Thoracic aorta (tissue), 2 donors: ENCODE measurements around the gene PTPRN2. TPM values are rescaled to one million over a fixed set of nuclear protein-coding genes. Genes with fewer than 3 reads are reported as not detected.

Experiments used
- ATAC-seq: fragments of 150-250 bp; one replicate; pipeline ENCODE4 v1.8.0; 2017; ENCODE audit warnings: low read depth; ENCODE audit not compliant: insufficient number of reproducible peaks, low FRiP score
- DNase-seq: peaks from one replicate; pipeline ENCODE4 v3.0.0-alpha.2; 2020; ENCODE audit warnings: low spot score
- H3K27ac ChIP-seq, 2 donors: fragments of 200-600 bp; sonication (generic); 1 replicate in 1 of 2; 2 replicates in 1 of 2; pipeline ENCODE4 v1.5.1; 2016; ENCODE audit warnings: mild to moderate bottlenecking in 2 of 2, moderate library complexity in 2 of 2
- H3K27me3 ChIP-seq: fragments of 200-600 bp; sonication (generic); replicated peaks from 2 replicates; pipeline ENCODE4 v1.6.0; 2016; ENCODE audit warnings: mild to moderate bottlenecking; ENCODE audit not compliant: insufficient read depth
- H3K36me3 ChIP-seq: fragments of 200-600 bp; sonication (generic); one replicate; pipeline ENCODE4 v1.5.1; 2016
- H3K4me1 ChIP-seq, 2 donors: fragments of 200-600 bp; sonication (generic); 1 replicate in 1 of 2; 2 replicates in 1 of 2; pipeline versions ENCODE4 v1.5.1 to v1.6.0; 2016; ENCODE audit warnings: low read depth in 2 of 2, mild to moderate bottlenecking in 1 of 2; ENCODE audit not compliant: control insufficient read depth in 1 of 2
- H3K4me3 ChIP-seq: fragments of 200-600 bp; sonication (generic); 2 replicates; pipeline ENCODE4 v1.5.1; 2016; ENCODE audit warnings: mild to moderate bottlenecking
- H3K9me3 ChIP-seq: fragments of 200-600 bp; sonication (generic); 2 replicates; pipeline ENCODE4 v1.5.1; 2016
- total RNA-seq, 2 donors: library from RNA; depleted of rRNA; stranded (reverse); fragments of >200 nt; gene quantifications; one replicate each; pipeline versions ENCODE4 v1.1.0 to v1.2.3, GENCODE V29; 2016
- TF ChIP-seq, protein P1 (sequence below): fragments of 200-600 bp; sonication (generic); IDR thresholded peaks from one replicate; pipeline ENCODE4 v1.5.1; 2019; ENCODE audit warnings: antibody characterized with exemption

Gene PTPRN2
- total RNA-seq, 2 donors from 2014 or later = 2.2 to 3.1 TPM

DNA sequence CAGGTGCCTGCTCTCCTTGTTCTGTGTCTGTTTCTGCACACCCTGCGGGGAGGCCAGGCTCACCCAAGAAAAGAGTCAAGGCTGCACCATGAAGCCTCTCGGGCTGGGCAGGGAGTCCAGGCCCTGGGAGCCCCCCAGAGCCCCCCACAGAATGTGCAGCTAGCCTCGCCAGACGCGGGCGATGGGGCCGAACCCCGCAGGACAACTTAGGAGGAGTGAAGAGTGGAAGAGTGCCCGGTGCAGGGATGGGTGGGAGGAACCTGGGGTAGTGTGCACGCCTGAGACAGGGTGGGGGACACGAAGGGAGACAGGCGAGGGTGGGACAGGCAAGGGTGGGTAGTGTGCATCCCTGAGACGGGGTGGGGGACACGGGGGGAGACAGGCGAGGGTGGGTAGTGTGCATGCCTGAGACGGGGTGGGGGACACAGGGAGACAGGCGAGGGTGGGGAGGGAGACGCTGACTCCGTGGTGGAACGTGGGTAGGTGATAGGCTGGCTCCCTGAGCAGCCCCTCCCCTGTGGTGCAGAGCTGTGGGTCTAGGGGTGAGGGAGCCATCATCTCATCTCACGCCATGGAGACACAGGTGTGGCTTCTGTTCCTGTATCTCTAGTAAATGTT, 635.5 kb downstream of the PTPRN2 start:
- no peak for DNase-seq
- H3K27me3 ChIP-seq = no peaks in the 10 kb centered on the region
- no peaks in the 10 kb centered on the region for H3K4me1 ChIP-seq
- ATAC-seq = no peak
- H3K27ac ChIP-seq = no peak overlapping the region
- H3K36me3 ChIP-seq = no peaks in the 10 kb centered on the region
- TF ChIP-seq, protein P1, sequence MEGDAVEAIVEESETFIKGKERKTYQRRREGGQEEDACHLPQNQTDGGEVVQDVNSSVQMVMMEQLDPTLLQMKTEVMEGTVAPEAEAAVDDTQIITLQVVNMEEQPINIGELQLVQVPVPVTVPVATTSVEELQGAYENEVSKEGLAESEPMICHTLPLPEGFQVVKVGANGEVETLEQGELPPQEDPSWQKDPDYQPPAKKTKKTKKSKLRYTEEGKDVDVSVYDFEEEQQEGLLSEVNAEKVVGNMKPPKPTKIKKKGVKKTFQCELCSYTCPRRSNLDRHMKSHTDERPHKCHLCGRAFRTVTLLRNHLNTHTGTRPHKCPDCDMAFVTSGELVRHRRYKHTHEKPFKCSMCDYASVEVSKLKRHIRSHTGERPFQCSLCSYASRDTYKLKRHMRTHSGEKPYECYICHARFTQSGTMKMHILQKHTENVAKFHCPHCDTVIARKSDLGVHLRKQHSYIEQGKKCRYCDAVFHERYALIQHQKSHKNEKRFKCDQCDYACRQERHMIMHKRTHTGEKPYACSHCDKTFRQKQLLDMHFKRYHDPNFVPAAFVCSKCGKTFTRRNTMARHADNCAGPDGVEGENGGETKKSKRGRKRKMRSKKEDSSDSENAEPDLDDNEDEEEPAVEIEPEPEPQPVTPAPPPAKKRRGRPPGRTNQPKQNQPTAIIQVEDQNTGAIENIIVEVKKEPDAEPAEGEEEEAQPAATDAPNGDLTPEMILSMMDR = no peak
- H3K4me3 ChIP-seq = no peak overlapping the region
- peaks cover 6% of the 10 kb centered on the region for H3K9me3 ChIP-seq

DNA sequence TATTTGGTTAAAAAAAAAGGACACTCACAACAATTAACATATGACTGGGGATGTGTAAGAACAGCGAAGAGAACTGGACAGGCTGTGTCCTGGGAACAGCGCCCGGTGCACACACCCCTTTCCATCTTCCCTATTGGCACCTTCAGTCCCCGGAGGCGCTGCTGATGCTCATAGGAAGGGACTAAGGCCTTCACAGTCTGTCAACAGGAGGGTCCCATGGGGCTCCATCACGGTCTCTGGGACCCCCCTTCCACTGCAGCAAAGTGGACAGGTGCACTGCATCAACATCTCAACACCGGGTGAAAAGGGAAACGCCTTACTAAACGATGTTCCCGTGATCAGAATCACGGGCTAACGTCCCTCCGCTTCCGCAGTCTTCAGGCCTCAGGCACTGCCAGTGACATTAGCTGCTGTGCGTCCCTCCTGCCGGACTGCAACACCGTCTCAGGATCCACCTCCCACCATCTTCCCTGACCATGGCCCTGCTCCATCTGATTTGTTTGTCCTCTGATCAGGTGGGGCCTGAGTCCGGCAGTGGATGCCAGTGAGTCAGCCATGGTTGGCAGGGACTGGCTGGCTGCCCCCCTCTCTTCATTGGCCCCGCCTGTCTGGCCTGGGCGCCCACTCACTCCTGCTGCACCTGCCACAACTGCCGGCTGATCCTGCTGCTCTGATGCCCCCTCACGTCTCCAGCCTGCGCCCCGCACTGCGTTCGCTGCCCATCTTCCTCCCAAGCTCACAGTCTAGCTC, 636.1 kb downstream of the PTPRN2 start:
- ATAC-seq (no peak), DNase-seq (no peak)
- Histone ChIP-seq H3K4me3 (no peak overlapping the region), H3K36me3 (no peaks in the 10 kb centered on the region), H3K4me1 (no peaks in the 10 kb centered on the region), H3K9me3 (peaks cover 6% of the 10 kb centered on the region), H3K27me3 (no peaks in the 10 kb centered on the region), H3K27ac (no peak overlapping the region)
- TF ChIP-seq, protein P1 = no peak

DNA sequence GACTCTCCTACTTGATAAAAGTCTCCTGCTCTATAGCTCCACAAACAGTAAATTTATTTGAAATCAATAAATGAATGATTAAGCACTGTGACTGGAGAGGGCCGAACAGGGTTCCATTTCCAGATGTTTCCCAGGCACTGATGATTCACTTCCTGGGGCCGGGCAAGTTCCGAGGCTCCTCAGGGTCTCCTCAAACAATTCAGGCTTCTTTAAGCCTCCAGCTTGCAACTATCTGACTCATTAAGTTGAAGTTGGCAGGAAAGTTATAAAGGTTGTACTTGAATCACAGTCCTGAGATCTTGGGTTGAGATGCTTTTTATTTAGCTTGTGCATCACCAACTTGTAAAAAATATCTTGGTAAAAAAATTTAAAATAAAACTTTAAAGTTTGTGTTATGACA, 637.9 kb downstream of the PTPRN2 start:
- Histone ChIP-seq H3K9me3 (peaks cover 6% of the 10 kb centered on the region), H3K36me3 (no peaks in the 10 kb centered on the region), H3K27ac (no peak overlapping the region), H3K4me3 (no peak overlapping the region), H3K4me1 (no peaks in the 10 kb centered on the region), H3K27me3 (no peaks in the 10 kb centered on the region)
- ATAC-seq = no peak
- DNase-seq = no peak
- TF ChIP-seq, protein P1 = no peak

DNA sequence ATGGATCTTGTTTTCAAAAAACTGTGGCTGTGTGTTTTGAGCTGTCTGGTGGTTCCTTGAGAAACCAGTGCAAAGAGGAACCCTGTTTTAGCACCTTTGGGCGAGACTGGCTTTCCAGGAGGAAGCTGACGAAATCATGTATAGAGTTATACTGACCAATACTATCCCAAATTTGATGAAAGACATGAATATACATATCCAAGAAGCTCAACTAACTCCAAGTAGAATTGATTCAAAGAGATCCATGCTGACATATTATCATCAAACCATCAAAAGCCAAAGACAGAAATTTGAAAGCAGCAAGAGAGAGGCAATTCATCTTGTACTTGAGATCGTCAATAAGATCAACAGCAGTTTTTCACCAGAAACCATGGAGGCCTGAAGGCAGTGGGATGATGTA, 640.1 kb downstream of the PTPRN2 start:
- ATAC-seq (no peak), DNase-seq (no peak)
- no peaks in the 10 kb centered on the region for H3K27me3 ChIP-seq
- H3K27ac ChIP-seq = no peak overlapping the region
- peaks cover 6% of the 10 kb centered on the region for H3K9me3 ChIP-seq
- H3K36me3 ChIP-seq = no peaks in the 10 kb centered on the region
- H3K4me3 ChIP-seq = no peak overlapping the region
- TF ChIP-seq, protein P1 = no peak
- no peaks in the 10 kb centered on the region for H3K4me1 ChIP-seq

DNA sequence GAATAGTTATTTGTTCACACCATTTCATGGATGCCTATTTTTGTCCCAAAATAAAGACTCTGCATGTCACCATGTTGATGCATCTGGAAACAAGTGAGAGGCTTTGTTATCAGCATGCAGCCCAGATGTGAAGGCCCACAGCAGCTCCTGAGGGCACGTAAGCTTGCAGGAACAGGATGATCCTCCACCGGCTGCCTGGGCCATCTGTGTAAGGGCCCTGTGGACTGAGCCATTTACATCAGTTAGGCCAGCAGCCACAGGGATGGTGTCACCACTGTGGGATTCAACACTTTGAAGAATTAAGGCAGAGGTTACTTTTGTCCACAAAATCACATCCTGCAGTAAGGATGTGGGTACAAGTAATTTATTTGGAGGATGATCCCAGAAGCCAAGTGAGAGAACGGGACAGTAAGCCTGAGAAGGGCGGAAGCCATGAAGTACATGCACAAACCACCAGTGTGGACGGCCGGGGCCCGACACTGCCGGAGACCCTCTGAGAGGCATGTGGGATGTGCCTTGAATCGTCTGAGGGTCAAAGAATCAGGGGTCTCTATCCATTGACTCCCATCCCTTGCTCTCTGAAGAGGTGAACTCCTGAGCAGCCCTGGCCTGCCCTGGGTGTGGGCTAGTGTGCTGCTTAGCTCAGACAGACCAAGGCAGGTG, 641.1 kb downstream of the PTPRN2 start:
- DNase-seq = no peak
- no peaks in the 10 kb centered on the region for H3K27me3 ChIP-seq

More for the DNA sequence above, 641.1 kb downstream of the PTPRN2 start:
- no peak for ATAC-seq
- Histone ChIP-seq H3K27ac (no peak overlapping the region), H3K9me3 (peaks cover 6% of the 10 kb centered on the region), H3K36me3 (no peaks in the 10 kb centered on the region), H3K4me3 (no peak overlapping the region), H3K4me1 (no peaks in the 10 kb centered on the region)
- TF ChIP-seq, protein P1 = no peak
